Measurements from ENCODE around the gene SKI. TPM values are rescaled to one million over a fixed set of nuclear protein-coding genes. Genes with fewer than 3 reads are reported as not detected.
A peak's percentile ranks its signal among the peaks of the same experiment; 100 is the strongest.

SKI gene
- total and polyA plus RNA-seq, 2 of the 4 experiments (the other 2 are of a cell fraction) = 2.3 to 20.1 TPM

GRCh38 chr1:2204415-2205190, 23.5 kb upstream of the SKI start:
- Histone ChIP-seq H3K79me1 (ENCODE audit: low read depth in 1 of 2, low read length in 2 of 2) (peaks cover 14 to 45% of the 10 kb centered on the region in 2 experiments), H2AK9ac (replicated peaks; ENCODE audit: low read depth, low read length, poor library complexity) (peak overlapping the region; percentile 90), H4K91ac (ENCODE audit: insufficient read depth, low read depth, low read length) (peak overlapping the region; percentile 79), H3K4me2 (ENCODE audit: low read depth, low read length) (peak overlapping the region; percentile 98), H3K9ac (ENCODE audit: low read depth, low read length) (peak overlapping the region; percentile 85), H4K8ac (ENCODE audit: low read depth in 2 of 2, low read length in 2 of 2) (peak overlapping the region; percentile 13 to 76; a peak in 3 of 4 replicates), H2BK15ac (ENCODE audit: low read depth, low read length) (no peak overlapping the region; the same call in 2 of the 3 replicates), H3K18ac (ENCODE audit: low read depth, low read length) (peak overlapping the region; percentile 88), H3K23ac (ENCODE audit: low read depth, low read length) (peak overlapping the region; percentile 82), H3K56ac (ENCODE audit: extremely low read depth, insufficient read depth, low read length) (0 out of 2 replicates have a peak overlapping the region, but pooled peaks have one; percentile 39), H2AK5ac (ENCODE audit: low read depth, low read length) (peak overlapping the region; percentile 85; the same call in 1 of the 2 replicates), H3K4me1 (ENCODE audit: control insufficient read depth, insufficient read depth, low read length) (peaks cover 42% of the 10 kb centered on the region), H3K9me3 (ENCODE audit: control insufficient read depth, insufficient read depth, low read length) (no peaks in the 10 kb centered on the region), H3K27ac (ENCODE audit: insufficient read depth, low read length) (peak overlapping the region; percentile 87), H2BK120ac (ENCODE audit: low read depth, low read length) (peak overlapping the region; percentile 44), H2AFZ (replicated peaks; ENCODE audit: low read length, poor library complexity) (peak overlapping the region; percentile 93), H3K9me1 (ENCODE audit: insufficient read depth, low read length) (peaks cover 5% of the 10 kb centered on the region), H3K36me3 (ENCODE audit: control insufficient read depth, insufficient read depth, low read length) (no peaks in the 10 kb centered on the region), H3K4ac (ENCODE audit: low read depth, low read length) (peak overlapping the region; percentile 82), H3K27me3 (ENCODE audit: control insufficient read depth, insufficient read depth, low read length) (no peaks in the 10 kb centered on the region), H4K5ac (ENCODE audit: low read depth, low read length) (peak overlapping the region; percentile 77; the same call in 1 of the 2 replicates), H3K14ac (replicated peaks; ENCODE audit: low read depth, low read length) (peak overlapping the region; percentile 86), H4K20me1 (ENCODE audit: insufficient read depth, low read length) (no peaks in the 10 kb centered on the region), H2BK5ac (ENCODE audit: low read depth, low read length, poor library complexity, severe bottlenecking) (peak overlapping the region; percentile 75), H3K4me3 (ENCODE audit: insufficient read depth, low read depth, low read length) (peak overlapping the region; percentile 67), H2BK20ac (ENCODE audit: low read depth, low read length) (no peak overlapping the region; the same call in 1 of the 2 replicates)
- POLR2A ChIA-PET (ENCODE audit: unreplicated experiment) = interaction anchor here (0.6 to 1.1 kb wide), 4 partner anchors 15 to 187 kb away, joined by 3 to 5 read pairs (median 3); partner anchors contain the start of gene RER1
- 3% methylated on average over 19 of the region's 60 CpGs; no CpG with 5 or more reads in 1 of the 2 experiments for WGBS, 2 experiments (ENCODE audit: extremely low coverage in 2 of 2, insufficient read length in 1 of 2)
- BruUV-seq (replicated peaks) = no TSS peak
- in situ Hi-C loops (cut with MboI; ENCODE audit: low sequenced_read_pairs) = no loop called here
- intact Hi-C loops (cut with micrococcal nuclease) = loop anchor here (2.0 kb wide), 1 partner anchor 26 kb away; no protein-coding TSS in a partner anchor
- ATAC-seq (ENCODE audit: low read depth) (peak; percentile 62), DNase-seq (peak; percentile 33)
- dilution Hi-C loops (cut with HindIII; ENCODE audit: low sequenced_read_pairs, unreplicated experiment) = no loop called here
- peak; percentile 56; the same call in 1 of the 2 replicates for TF ChIP-seq MXI1 (IDR thresholded peaks at IDR 0.05; ENCODE audit: borderline replicate concordance, low read depth, low read length)
- TF ChIP-seq, protein P1, sequence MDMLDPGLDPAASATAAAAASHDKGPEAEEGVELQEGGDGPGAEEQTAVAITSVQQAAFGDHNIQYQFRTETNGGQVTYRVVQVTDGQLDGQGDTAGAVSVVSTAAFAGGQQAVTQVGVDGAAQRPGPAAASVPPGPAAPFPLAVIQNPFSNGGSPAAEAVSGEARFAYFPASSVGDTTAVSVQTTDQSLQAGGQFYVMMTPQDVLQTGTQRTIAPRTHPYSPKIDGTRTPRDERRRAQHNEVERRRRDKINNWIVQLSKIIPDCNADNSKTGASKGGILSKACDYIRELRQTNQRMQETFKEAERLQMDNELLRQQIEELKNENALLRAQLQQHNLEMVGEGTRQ (IDR thresholded peaks at IDR 0.05; ENCODE audit: low read depth, low read length) = peak; percentile 83
- TF ChIP-seq BHLHE40 (IDR thresholded peaks at IDR 0.05; ENCODE audit: low read depth, low read length) = no peak
- TF ChIP-seq RFX5 (IDR thresholded peaks at IDR 0.05; ENCODE audit: low read depth, low read length) = no peak
- no peak for TF ChIP-seq NFE2L2 (IDR thresholded peaks at IDR 0.05; ENCODE audit: low read depth, low read length)
- CTCF ChIA-PET = interaction anchor here (0.8 kb wide), 1 partner anchor 177 kb away, joined by 4 read pairs; no protein-coding TSS in a partner anchor
